Fibroblast of lung (primary cell): ENCODE measurements around the gene P2RX4. TPM values are rescaled to one million over a fixed set of nuclear protein-coding genes. Genes with fewer than 3 reads are reported as not detected.

Experiments used
- DNase-seq, 2 donors: peaks; one replicate each; pipeline versions ENCODE4 v3.0.0 to v3.0.0-alpha.2; 2010; ENCODE audit warnings: low read depth in 2 of 2
- H2AFZ ChIP-seq: 2 replicates; pipeline ENCODE4 v1.5.1; 2012; ENCODE audit warnings: low read length, control low read depth, inconsistent platforms
- H3K27ac ChIP-seq: 2 replicates; pipeline ENCODE4 v1.5.1; 2011; ENCODE audit warnings: low read length, control low read depth; ENCODE audit not compliant: insufficient read depth
- H3K27me3 ChIP-seq: 2 replicates; pipeline ENCODE4 v1.5.1; 2011; ENCODE audit warnings: mild to moderate bottlenecking, low read length; ENCODE audit not compliant: control insufficient read depth, insufficient read depth
- H3K36me3 ChIP-seq: 2 replicates; pipeline ENCODE4 v1.5.1; 2011; ENCODE audit warnings: low read length; ENCODE audit not compliant: control insufficient read depth, insufficient read depth
- H3K4me1 ChIP-seq: 2 replicates; pipeline ENCODE4 v1.5.1; 2011; ENCODE audit warnings: low read length; ENCODE audit not compliant: control insufficient read depth, insufficient read depth; ENCODE audit errors: extremely low read depth
- H3K4me2 ChIP-seq: 2 replicates; pipeline ENCODE4 v1.5.1; 2011; ENCODE audit warnings: low read length, control low read depth; ENCODE audit not compliant: insufficient read depth; ENCODE audit errors: extremely low read depth
- H3K4me3 ChIP-seq, 4 experiments: fragments of 200-600 bp in 1 of 4; sonication (generic) in 1 of 4; replicated peaks in 1 of 4; 2 replicates each; pipeline ENCODE4 v1.5.1; 2011 to 2016; ENCODE audit warnings: low read length in 4 of 4, low read depth in 3 of 4, mild to moderate bottlenecking in 3 of 4, control low read depth in 2 of 4, inconsistent platforms in 1 of 4, mixed read lengths in 1 of 4; ENCODE audit not compliant: insufficient read depth in 1 of 4; ENCODE audit errors: control extremely low read depth in 1 of 4
- H3K79me2 ChIP-seq: 2 replicates; pipeline ENCODE4 v1.5.1; 2012; ENCODE audit warnings: mild to moderate bottlenecking, low read length, inconsistent platforms; ENCODE audit not compliant: control insufficient read depth, insufficient read depth
- H3K9ac ChIP-seq: 2 replicates; pipeline ENCODE4 v1.5.1; 2011; ENCODE audit warnings: mild to moderate bottlenecking, low read length, control low read depth; ENCODE audit not compliant: insufficient read depth
- H3K9me3 ChIP-seq: 2 replicates; pipeline ENCODE4 v1.5.1; 2012; ENCODE audit warnings: low read depth, low read length; ENCODE audit not compliant: control insufficient read depth, insufficient read depth
- H4K20me1 ChIP-seq: 2 replicates; pipeline ENCODE4 v1.5.1; 2011; ENCODE audit warnings: low read length; ENCODE audit not compliant: control insufficient read depth, insufficient read depth; ENCODE audit errors: extremely low read depth
- CTCF ChIP-seq, 2 donors: IDR thresholded peaks in 1 of 2; conservative IDR thresholded peaks in 1 of 2; 1 replicate in 1 of 2; 2 replicates in 1 of 2; pipeline ENCODE4 v1.5.1; 2011 to 2012; ENCODE audit warnings: low read length in 2 of 2, control low read depth in 1 of 2, inconsistent platforms in 1 of 2, low read depth in 1 of 2, mild to moderate bottlenecking in 1 of 2
- EZH2 ChIP-seq: IDR thresholded peaks from 2 replicates; pipeline ENCODE4 v1.5.1; 2012; ENCODE audit warnings: low read length, control low read depth, mild to moderate bottlenecking; ENCODE audit errors: missing control alignments
- polyA plus RNA-seq, 2 donors: library from polyadenylated mRNA; depleted of rRNA in 1 of 2; stranded (reverse) in 1 of 2; unstranded in 1 of 2; fragments of >200 nt; gene quantifications; 2 replicates each; pipeline ENCODE4 v1.2.1, GENCODE V29; 2011 to 2012; ENCODE audit warnings: missing spikeins in 1 of 2
- total RNA-seq: library from RNA; depleted of rRNA; stranded (reverse); fragments of >200 nt; gene quantifications from 2 replicates; pipeline ENCODE4 v1.2.1, GENCODE V29; 2014

P2RX4 gene
- total and polyA plus RNA-seq, 2 donors (not counting 1 experiment from before 2014, with no cell fraction given), result 27.2 to 59.8 TPM

DNA sequence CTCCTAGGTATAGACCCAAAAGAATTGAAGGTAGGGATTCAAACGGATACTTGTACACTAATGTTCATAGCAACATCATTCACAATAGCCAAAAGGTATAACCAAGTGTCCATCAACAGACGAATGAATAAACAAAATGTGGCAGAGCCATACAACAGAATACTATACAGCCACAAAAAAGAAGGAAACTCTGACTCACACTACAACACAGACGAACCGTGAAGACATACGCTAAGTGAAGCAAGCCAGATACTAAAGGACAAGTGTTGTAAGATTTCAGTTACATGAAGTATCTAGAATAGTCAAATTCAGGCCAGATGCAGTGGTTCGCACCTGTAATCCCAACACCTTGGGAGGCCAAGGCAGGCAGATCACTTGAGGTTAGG is 67.4 kb downstream of the P2RX4 start:
- no peak for DNase-seq
- Histone ChIP-seq H3K4me2 (no peak overlapping the region), H2AFZ (no peak overlapping the region), H3K79me2 (peaks cover 1% of the 10 kb centered on the region), H4K20me1 (no peaks in the 10 kb centered on the region), H3K4me1 (peaks cover 7% of the 10 kb centered on the region), H3K27ac (no peak overlapping the region), H3K9me3 (no peaks in the 10 kb centered on the region), H3K4me3 (no peak overlapping the region), H3K36me3 (no peaks in the 10 kb centered on the region), H3K27me3 (no peaks in the 10 kb centered on the region), H3K9ac (no peak overlapping the region)
- TF ChIP-seq EZH2 (no peak), CTCF (conservative IDR thresholded peaks at IDR 0.05 in 1 of 2, IDR thresholded peaks at IDR 0.05 in 1 of 2; ENCODE audit: low read depth in 1 of 2, low read length in 2 of 2) (no peak)

- Histone ChIP-seq H3K4me2 (no peak overlapping the region), H3K27me3 (no peaks in the 10 kb centered on the region), H3K9me3 (no peaks in the 10 kb centered on the region), H3K4me3 (no peak overlapping the region), H3K36me3 (peaks cover 1% of the 10 kb centered on the region), H3K79me2 (peaks cover 1% of the 10 kb centered on the region), H3K4me1 (peaks cover 7% of the 10 kb centered on the region), H2AFZ (no peak overlapping the region), H3K27ac (no peak overlapping the region), H3K9ac (no peak overlapping the region), H4K20me1 (no peaks in the 10 kb centered on the region)
- no peak for TF ChIP-seq CTCF (conservative IDR thresholded peaks at IDR 0.05 in 1 of 2, IDR thresholded peaks at IDR 0.05 in 1 of 2; ENCODE audit: low read depth in 1 of 2, low read length in 2 of 2)
- TF ChIP-seq EZH2, result no peak
- DNase-seq, result no peak
Observed at GRCh38 chr12:121278169-121279070, 68.5 kb downstream of the P2RX4 start.

GRCh38 chr12:121279071-121279375 is 69.1 kb downstream of the P2RX4 start:
- Histone ChIP-seq H3K27me3 (no peaks in the 10 kb centered on the region), H3K9ac (no peak overlapping the region), H3K4me3 (no peak overlapping the region), H3K9me3 (no peaks in the 10 kb centered on the region), H3K4me1 (peaks cover 10% of the 10 kb centered on the region), H2AFZ (no peak overlapping the region), H3K36me3 (peaks cover 1% of the 10 kb centered on the region), H4K20me1 (no peaks in the 10 kb centered on the region), H3K4me2 (peak overlapping the region; percentile 56), H3K79me2 (peaks cover 4% of the 10 kb centered on the region), H3K27ac (peak overlapping the region; percentile 34)
- no peak for TF ChIP-seq CTCF (conservative IDR thresholded peaks at IDR 0.05 in 1 of 2, IDR thresholded peaks at IDR 0.05 in 1 of 2; ENCODE audit: low read depth in 1 of 2, low read length in 2 of 2)
- no peak for TF ChIP-seq EZH2
- DNase-seq, result peak; percentile 53 to 56
